HUES48 (cell line): ENCODE measurements around the gene PVALB.

Experiments
- H3K27ac ChIP-seq: one replicate; pipeline ENCODE4 v1.7.0; 2013; ENCODE audit warnings: low read depth, low read length, inconsistent platforms
- H3K27me3 ChIP-seq: 2 replicates; pipeline ENCODE4 v1.6.1; 2013; ENCODE audit warnings: mild to moderate bottlenecking, low read length; ENCODE audit not compliant: control insufficient read depth, insufficient read depth
- H3K36me3 ChIP-seq: 2 replicates; pipeline ENCODE4 v1.6.1; 2013; ENCODE audit warnings: low read length; ENCODE audit not compliant: control insufficient read depth, insufficient read depth
- H3K4me1 ChIP-seq: 2 replicates; pipeline ENCODE4 v1.6.1; 2013; ENCODE audit warnings: mild to moderate bottlenecking, low read length; ENCODE audit not compliant: control insufficient read depth, insufficient read depth
- H3K4me3 ChIP-seq: 2 replicates; pipeline ENCODE4 v1.5.1; 2013; ENCODE audit warnings: mild to moderate bottlenecking, low read depth, low read length
- H3K9ac ChIP-seq: 2 replicates; pipeline ENCODE4 v1.6.1; 2013; ENCODE audit warnings: mild to moderate bottlenecking, low read depth, low read length, moderate library complexity
- H3K9me3 ChIP-seq: 2 replicates; pipeline ENCODE4 v1.6.1; 2013; ENCODE audit warnings: low read length; ENCODE audit not compliant: control insufficient read depth, insufficient read depth

Gene PVALB

GRCh38 chr22:36811094-36811800 lies 5.6 kb downstream of the PVALB start:
- no peak overlapping the region for H3K27ac ChIP-seq
- H3K4me3 ChIP-seq: no peak overlapping the region
- peaks cover 11% of the 10 kb centered on the region; the same call in 1 of the 2 replicates for H3K4me1 ChIP-seq
- no peak overlapping the region for H3K9ac ChIP-seq
- H3K36me3 ChIP-seq: no peaks in the 10 kb centered on the region
- no peaks in the 10 kb centered on the region for H3K9me3 ChIP-seq
- H3K27me3 ChIP-seq: peaks cover 24% of the 10 kb centered on the region

- Histone ChIP-seq H3K4me1 (0 out of 2 replicates have a peak, but pooled peaks cover 6% of the 10 kb centered on the region), H3K4me3 (no peak overlapping the region), H3K9me3 (no peaks in the 10 kb centered on the region), H3K27me3 (peaks cover 5% of the 10 kb centered on the region), H3K27ac (no peak overlapping the region), H3K36me3 (no peaks in the 10 kb centered on the region), H3K9ac (no peak overlapping the region)
These were observed 7.5 kb downstream of the PVALB start for GRCh38 chr22:36809351-36809750.

- Histone ChIP-seq H3K36me3 (no peaks in the 10 kb centered on the region), H3K9ac (no peak overlapping the region), H3K27me3 (no peaks in the 10 kb centered on the region), H3K4me1 (0 out of 2 replicates have a peak, but pooled peaks cover 6% of the 10 kb centered on the region), H3K27ac (no peak overlapping the region), H3K4me3 (no peak overlapping the region), H3K9me3 (no peaks in the 10 kb centered on the region)
These were observed 8.0 kb downstream of the PVALB start for GRCh38 chr22:36808721-36809344.

GRCh38 chr22:36807627-36808026 lies 9.2 kb downstream of the PVALB start:
- Histone ChIP-seq H3K4me1 (0 out of 2 replicates have a peak, but pooled peaks cover 6% of the 10 kb centered on the region), H3K9me3 (no peaks in the 10 kb centered on the region), H3K36me3 (no peaks in the 10 kb centered on the region), H3K4me3 (no peak overlapping the region), H3K9ac (no peak overlapping the region), H3K27me3 (no peaks in the 10 kb centered on the region), H3K27ac (no peak overlapping the region)

GRCh38 chr22:36806835-36807234 lies 10.0 kb downstream of the PVALB start:
- Histone ChIP-seq H3K4me1 (0 out of 2 replicates have a peak, but pooled peaks cover 6% of the 10 kb centered on the region), H3K9me3 (no peaks in the 10 kb centered on the region), H3K27ac (no peak overlapping the region), H3K9ac (no peak overlapping the region), H3K27me3 (no peaks in the 10 kb centered on the region), H3K4me3 (no peak overlapping the region), H3K36me3 (no peaks in the 10 kb centered on the region)

GRCh38 chr22:36803358-36803757 lies 13.5 kb downstream of the PVALB start:
- Histone ChIP-seq H3K9ac (no peak overlapping the region), H3K4me1 (0 out of 2 replicates have a peak, but pooled peaks cover 6% of the 10 kb centered on the region), H3K9me3 (no peaks in the 10 kb centered on the region), H3K27me3 (no peaks in the 10 kb centered on the region; the same call in 1 of the 2 replicates), H3K27ac (no peak overlapping the region), H3K4me3 (no peak overlapping the region), H3K36me3 (no peaks in the 10 kb centered on the region)

- Histone ChIP-seq H3K4me1 (peaks cover 17% of the 10 kb centered on the region), H3K36me3 (no peaks in the 10 kb centered on the region), H3K27ac (no peak overlapping the region), H3K9me3 (no peaks in the 10 kb centered on the region), H3K4me3 (no peak overlapping the region), H3K9ac (no peak overlapping the region), H3K27me3 (no peaks in the 10 kb centered on the region; the same call in 1 of the 2 replicates)
These were observed 18.2 kb downstream of the PVALB start for GRCh38 chr22:36798674-36799066.

GRCh38 chr22:36797911-36798673 lies 18.7 kb downstream of the PVALB start:
- no peak overlapping the region for H3K9ac ChIP-seq
- peaks cover 17% of the 10 kb centered on the region for H3K4me1 ChIP-seq
- no peak overlapping the region for H3K27ac ChIP-seq
- H3K4me3 ChIP-seq: no peak overlapping the region
- H3K27me3 ChIP-seq: no peaks in the 10 kb centered on the region; the same call in 1 of the 2 replicates
- H3K9me3 ChIP-seq: no peaks in the 10 kb centered on the region
- no peaks in the 10 kb centered on the region for H3K36me3 ChIP-seq

- Histone ChIP-seq H3K27me3 (no peaks in the 10 kb centered on the region; the same call in 1 of the 2 replicates), H3K9me3 (no peaks in the 10 kb centered on the region), H3K4me1 (peaks cover 17% of the 10 kb centered on the region), H3K4me3 (no peak overlapping the region), H3K27ac (no peak overlapping the region), H3K9ac (no peak overlapping the region), H3K36me3 (no peaks in the 10 kb centered on the region)
These were observed 19.5 kb downstream of the PVALB start for GRCh38 chr22:36797374-36797773.

- Histone ChIP-seq H3K27me3 (no peaks in the 10 kb centered on the region; the same call in 1 of the 2 replicates), H3K9me3 (no peaks in the 10 kb centered on the region), H3K27ac (peak overlapping the region; percentile 55), H3K9ac (no peak overlapping the region), H3K4me1 (peaks cover 17% of the 10 kb centered on the region), H3K36me3 (no peaks in the 10 kb centered on the region), H3K4me3 (peak overlapping the region; percentile 23; the same call in 1 of the 2 replicates)
These were observed 20.2 kb downstream of the PVALB start for GRCh38 chr22:36796552-36797175.
